Gastroesophageal sphincter (tissue), 4 donors: ENCODE results near the gene CXXC1. TPM values are rescaled to one million over a fixed set of nuclear protein-coding genes. Genes with fewer than 3 reads are reported as not detected.

Experiments
- ATAC-seq: fragments of 150-250 bp; one replicate; pipeline ENCODE4 v1.9.1; 2016; ENCODE audit warnings: mild to moderate bottlenecking, moderate library complexity
- H3K27ac ChIP-seq, 4 donors: fragments of 200-600 bp; sonication (generic) in 3 of 4; 1 replicate in 3 of 4; 2 replicates in 1 of 4; pipeline ENCODE4 v1.5.1; 2016 to 2019
- H3K27me3 ChIP-seq: fragments of 200-600 bp; sonication (generic); one replicate; pipeline ENCODE4 v1.5.1; 2019
- H3K36me3 ChIP-seq, 2 donors: fragments of 200-600 bp; sonication (generic); one replicate each; pipeline ENCODE4 v1.5.1; 2019; ENCODE audit warnings: control low read depth in 1 of 2
- H3K4me1 ChIP-seq, 3 donors: fragments of 200-600 bp; sonication (generic); 1 replicate in 2 of 3; 2 replicates in 1 of 3; pipeline ENCODE4 v1.5.1; 2016 to 2019; ENCODE audit warnings: control low read depth in 2 of 3
- H3K4me3 ChIP-seq, 2 donors: fragments of 200-600 bp; sonication (generic); one replicate each; pipeline ENCODE4 v1.5.1; 2019; ENCODE audit warnings: mild to moderate bottlenecking in 1 of 2, moderate library complexity in 1 of 2
- H3K9me3 ChIP-seq, 3 donors: fragments of 200-600 bp; sonication (generic); one replicate each; pipeline ENCODE4 v1.5.1; 2017 to 2019; ENCODE audit warnings: control low read depth in 2 of 3
- EP300 ChIP-seq: sonication (generic); formaldehyde crosslinking; IDR thresholded peaks from one replicate; pipeline ENCODE4 v1.6.1; 2017; ENCODE audit warnings: antibody characterized with exemption, mild to moderate bottlenecking
- POLR2A ChIP-seq, 2 donors: fragments of 450-650 bp; IDR thresholded peaks; one replicate each; pipeline ENCODE4 v1.6.1; 2017; ENCODE audit warnings: antibody characterized with exemption in 2 of 2, mild to moderate bottlenecking in 2 of 2, moderate library complexity in 1 of 2
- POLR2AphosphoS5 ChIP-seq: sonication (generic); formaldehyde crosslinking; IDR thresholded peaks from one replicate; pipeline ENCODE4 v1.6.1; 2017; ENCODE audit warnings: antibody characterized with exemption
- WGBS, 2 donors: methylation state at CpG; one replicate each; pipeline ENCODE4 v1.1.5; 2018; ENCODE audit warnings: low coverage in 1 of 2; 5-methylcytosine and 5-hydroxymethylcytosine counted together
- total RNA-seq, 4 donors: library from RNA; depleted of rRNA; stranded (reverse); fragments of >200 nt; gene quantifications; one replicate each; pipeline ENCODE4 v1.1.0, GENCODE V29; 2016
- TF ChIP-seq, protein P1 (sequence below), 4 experiments: fragments of 200-600 bp in 2 of 4; fragments of 450-650 bp in 2 of 4; sonication (generic) in 1 of 4; IDR thresholded peaks; one replicate each; pipeline ENCODE4 v1.5.1; 2017 to 2019; ENCODE audit warnings: antibody characterized with exemption in 4 of 4, mild to moderate bottlenecking in 2 of 4, moderate library complexity in 2 of 4

Gene CXXC1
- total RNA-seq, 4 donors from 2014 or later, result 44.4 to 54.9 (median 51.5) TPM

GRCh38 chr18:50307738-50308470 is 20.4 kb upstream of the CXXC1 start:
- Histone ChIP-seq H3K36me3 (no peaks in the 10 kb centered on the region), H3K27me3 (peaks cover 11% of the 10 kb centered on the region), H3K4me1 (peaks cover 0 to 12% (median 4%) of the 10 kb centered on the region in 3 donors), H3K4me3 (peak overlapping the region; percentile 36 to 49), H3K27ac (peak overlapping the region in 3 of 4 donors; percentile 0 to 27 (median 5)), H3K9me3 (peaks cover 0 to 5% (median 0%) of the 10 kb centered on the region in 3 donors)
- 6 to 21% methylated on average over 8 to 11 of the region's 26 CpGs for WGBS, 2 donors
- ATAC-seq, result peak; percentile 95
- TF ChIP-seq POLR2AphosphoS5 (peak; percentile 47), EP300 (no peak), POLR2A (IDR thresholded peaks at IDR 0.05) (no peak)

- Histone ChIP-seq H3K4me3 (peak overlapping the region; percentile 36 to 49), H3K36me3 (no peaks in the 10 kb centered on the region), H3K27me3 (peaks cover 16% of the 10 kb centered on the region), H3K4me1 (peaks cover 0 to 12% (median 4%) of the 10 kb centered on the region in 3 donors), H3K27ac (no peak overlapping the region), H3K9me3 (peaks cover 0 to 5% (median 0%) of the 10 kb centered on the region in 3 donors)
- 7% methylated on average over 5 of the region's 8 CpGs; no CpG with 5 or more reads in 1 of the 2 donors for WGBS, 2 donors
- no peak for ATAC-seq
- TF ChIP-seq EP300, result no peak
- TF ChIP-seq, protein P1, sequence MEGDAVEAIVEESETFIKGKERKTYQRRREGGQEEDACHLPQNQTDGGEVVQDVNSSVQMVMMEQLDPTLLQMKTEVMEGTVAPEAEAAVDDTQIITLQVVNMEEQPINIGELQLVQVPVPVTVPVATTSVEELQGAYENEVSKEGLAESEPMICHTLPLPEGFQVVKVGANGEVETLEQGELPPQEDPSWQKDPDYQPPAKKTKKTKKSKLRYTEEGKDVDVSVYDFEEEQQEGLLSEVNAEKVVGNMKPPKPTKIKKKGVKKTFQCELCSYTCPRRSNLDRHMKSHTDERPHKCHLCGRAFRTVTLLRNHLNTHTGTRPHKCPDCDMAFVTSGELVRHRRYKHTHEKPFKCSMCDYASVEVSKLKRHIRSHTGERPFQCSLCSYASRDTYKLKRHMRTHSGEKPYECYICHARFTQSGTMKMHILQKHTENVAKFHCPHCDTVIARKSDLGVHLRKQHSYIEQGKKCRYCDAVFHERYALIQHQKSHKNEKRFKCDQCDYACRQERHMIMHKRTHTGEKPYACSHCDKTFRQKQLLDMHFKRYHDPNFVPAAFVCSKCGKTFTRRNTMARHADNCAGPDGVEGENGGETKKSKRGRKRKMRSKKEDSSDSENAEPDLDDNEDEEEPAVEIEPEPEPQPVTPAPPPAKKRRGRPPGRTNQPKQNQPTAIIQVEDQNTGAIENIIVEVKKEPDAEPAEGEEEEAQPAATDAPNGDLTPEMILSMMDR (IDR thresholded peaks at IDR 0.05), result no peak
- no peak for TF ChIP-seq POLR2A (IDR thresholded peaks at IDR 0.05)
- TF ChIP-seq POLR2AphosphoS5, result no peak
Observed at GRCh38 chr18:50307400-50307737, 19.9 kb upstream of the CXXC1 start.

DNA sequence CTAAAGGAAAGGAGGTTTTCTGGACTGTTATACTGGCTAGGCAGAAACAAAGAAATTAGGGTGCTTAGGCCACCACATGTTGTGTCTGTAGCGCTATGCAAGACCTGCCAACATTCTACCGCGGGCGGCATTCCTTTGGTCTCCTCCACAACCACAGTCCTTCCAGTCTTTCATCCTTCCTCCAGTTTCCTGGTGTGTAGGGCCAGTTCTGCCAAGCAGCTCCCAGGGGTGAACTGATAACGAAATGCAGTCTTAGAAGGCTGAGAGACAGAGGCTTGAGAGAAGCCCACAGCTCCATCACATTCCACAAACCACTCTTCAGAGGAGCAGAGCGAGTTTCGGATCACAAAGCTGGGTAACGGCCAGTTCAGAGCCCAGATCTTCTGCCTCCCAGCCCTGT is 19.5 kb upstream of the CXXC1 start:
- Histone ChIP-seq H3K27me3 (peaks cover 21% of the 10 kb centered on the region), H3K4me3 (peak overlapping the region in 1 of 2 donors; percentile 49), H3K36me3 (no peaks in the 10 kb centered on the region), H3K4me1 (peaks cover 0 to 12% (median 4%) of the 10 kb centered on the region in 3 donors), H3K27ac (no peak overlapping the region), H3K9me3 (peaks cover 0 to 5% (median 0%) of the 10 kb centered on the region in 3 donors)
- WGBS, 2 donors, result 75 to 86% methylated on average over 2 to 4 of the region's 8 CpGs
- TF ChIP-seq POLR2AphosphoS5 (no peak), EP300 (no peak), POLR2A (IDR thresholded peaks at IDR 0.05) (no peak)
- TF ChIP-seq, protein P1 (IDR thresholded peaks at IDR 0.05), result no peak
- no peak for ATAC-seq

DNA sequence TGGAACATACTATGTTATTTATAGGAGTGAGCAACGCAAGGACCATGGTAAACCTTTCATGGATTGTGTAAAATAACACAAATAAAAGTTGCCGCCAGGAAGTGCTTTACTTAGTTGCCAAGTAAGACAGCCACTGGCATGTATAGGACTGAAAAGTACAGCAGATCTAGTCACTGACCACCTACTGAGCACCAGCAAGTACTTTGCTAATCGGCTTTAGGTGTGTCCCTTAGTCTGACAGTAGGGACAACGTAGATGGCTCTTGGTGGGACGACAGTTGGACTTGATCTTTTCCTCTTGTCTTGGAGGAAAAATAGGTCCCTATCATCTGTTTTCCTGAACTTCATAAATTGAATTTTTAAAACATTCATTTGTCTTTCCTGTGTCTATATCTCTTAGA is 13.6 kb upstream of the CXXC1 start:
- Histone ChIP-seq H3K36me3 (no peaks in the 10 kb centered on the region), H3K4me1 (peaks cover 0 to 15% (median 6%) of the 10 kb centered on the region in 3 donors), H3K9me3 (peaks cover 0 to 10% (median 0%) of the 10 kb centered on the region in 3 donors), H3K27me3 (peaks cover 61% of the 10 kb centered on the region), H3K27ac (no peak overlapping the region), H3K4me3 (no peak overlapping the region)
- no peak for ATAC-seq
- TF ChIP-seq POLR2AphosphoS5 (no peak), POLR2A (IDR thresholded peaks at IDR 0.05) (no peak), EP300 (no peak)
- TF ChIP-seq, protein P1 (IDR thresholded peaks at IDR 0.05), result no peak
- WGBS, 2 donors, result 52 to 72% methylated on average over 5 of the region's 5 CpGs

DNA sequence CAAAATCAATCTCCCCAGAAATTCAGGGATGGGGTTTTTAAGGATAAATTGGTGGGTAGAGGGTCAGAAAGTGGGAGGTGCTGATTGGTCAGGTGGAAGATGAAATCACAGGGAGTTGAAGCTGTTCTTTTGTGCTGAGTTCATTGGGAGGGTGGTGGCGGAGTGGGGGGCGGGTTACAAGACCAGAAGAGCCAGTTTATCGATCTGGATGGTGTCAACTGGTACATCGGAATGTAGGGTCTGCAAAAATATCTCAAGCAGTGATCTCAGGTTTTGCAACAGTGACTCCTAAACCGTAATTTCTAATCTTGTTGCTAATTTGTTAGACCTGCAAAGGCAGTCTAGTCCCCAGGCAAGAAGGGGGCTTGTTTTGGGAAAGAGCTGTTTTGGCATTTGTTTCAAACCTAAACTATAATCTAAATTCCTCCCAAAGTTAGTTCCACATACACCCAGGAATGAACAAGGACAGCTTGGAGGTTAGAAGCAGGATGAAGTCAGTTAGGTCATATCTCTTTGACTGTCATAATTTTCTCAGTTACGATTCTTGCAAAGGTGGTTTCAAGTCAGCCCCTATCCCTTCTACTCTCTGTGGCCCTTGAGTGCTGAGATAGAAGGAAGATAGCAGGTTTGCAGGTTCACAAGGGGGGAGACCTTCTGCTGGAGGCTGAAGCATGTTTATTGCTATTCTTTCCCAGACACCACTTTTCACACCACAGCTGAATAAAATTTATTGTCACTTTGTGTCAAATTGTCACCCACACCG is 12.3 kb upstream of the CXXC1 start:
- no peak for ATAC-seq
- Histone ChIP-seq H3K27me3 (peaks cover 61% of the 10 kb centered on the region), H3K27ac (no peak overlapping the region), H3K9me3 (peaks cover 0 to 10% (median 0%) of the 10 kb centered on the region in 3 donors), H3K36me3 (no peaks in the 10 kb centered on the region), H3K4me3 (no peak overlapping the region), H3K4me1 (peaks cover 0 to 15% (median 6%) of the 10 kb centered on the region in 3 donors)
- TF ChIP-seq POLR2A (IDR thresholded peaks at IDR 0.05), result no peak
- TF ChIP-seq EP300, result no peak
- TF ChIP-seq, protein P1 (IDR thresholded peaks at IDR 0.05), result no peak
- TF ChIP-seq POLR2AphosphoS5, result no peak
- WGBS, 2 donors, result 67 to 77% methylated on average over 6 to 7 of the region's 7 CpGs
